ENCODE results near the gene TENM4.
A peak's percentile ranks its signal among the peaks of the same experiment; 100 is the strongest.
"Not testable (repeated sequence)": the region's sequence is repeated elsewhere in the genome, so short reads cannot be mapped to it uniquely, and the experiment has no call there.

The TENM4 gene

DNA sequence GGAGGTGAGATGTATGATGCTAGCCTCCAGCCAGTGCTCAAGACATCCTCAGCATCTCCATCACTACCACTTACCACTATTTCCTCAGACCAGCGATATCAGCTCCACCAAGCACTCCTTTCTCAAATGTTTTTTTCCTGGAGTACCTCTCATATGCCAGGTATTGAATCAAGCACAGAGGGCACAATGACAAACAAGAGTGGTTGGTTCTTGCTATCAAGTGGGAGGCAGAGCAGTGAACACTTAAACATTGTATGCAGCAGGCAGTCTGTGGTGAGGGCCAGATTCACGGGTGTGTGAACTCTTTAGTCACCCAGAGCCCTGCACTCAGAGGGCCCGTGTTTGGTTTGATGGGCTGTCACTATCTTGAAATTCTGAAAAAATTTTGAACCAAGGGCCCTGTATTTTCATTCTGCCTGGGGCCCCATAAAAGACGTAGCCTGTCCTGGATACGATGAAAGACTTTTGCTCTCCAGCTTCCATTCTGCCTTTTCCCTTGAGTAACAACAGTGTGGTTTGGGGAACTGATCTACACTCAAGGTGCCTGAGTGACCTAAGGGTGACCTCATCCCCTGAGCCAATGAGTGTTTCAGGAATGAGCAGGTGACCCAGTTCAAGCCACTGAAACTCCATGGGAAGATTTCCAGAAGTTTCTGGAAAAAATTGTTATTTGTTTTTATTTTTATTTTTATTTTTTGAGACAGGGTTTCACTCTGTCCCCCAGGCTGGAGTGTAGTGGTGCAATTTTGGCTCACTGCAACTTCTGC lies 517.8 kb downstream of the TENM4 start:
- no peak for DNase-seq

DNA sequence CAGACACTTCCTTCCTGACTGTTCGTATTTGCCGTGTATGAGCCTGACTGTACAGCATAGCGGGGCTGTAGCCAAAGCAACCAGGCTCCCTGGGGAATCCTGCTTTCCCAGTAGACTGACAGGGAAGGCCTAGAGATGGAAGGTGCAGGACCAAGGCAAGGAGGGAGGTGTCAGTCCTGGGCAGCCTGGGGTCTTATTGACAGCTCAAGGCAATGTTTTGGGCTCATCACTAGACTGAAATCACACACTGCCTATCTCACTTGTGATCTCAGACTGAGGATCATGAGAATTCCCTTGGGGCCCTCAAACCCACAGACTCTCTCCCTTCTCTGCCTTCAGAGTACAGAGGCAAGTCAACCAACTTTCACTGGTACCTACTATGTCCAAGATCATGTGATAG lies 519.3 kb downstream of the TENM4 start:
- no peak for DNase-seq

- no peak for DNase-seq
These were observed 520.5 kb downstream of the TENM4 start for GRCh38 chr11:78920329-78920728.

DNA sequence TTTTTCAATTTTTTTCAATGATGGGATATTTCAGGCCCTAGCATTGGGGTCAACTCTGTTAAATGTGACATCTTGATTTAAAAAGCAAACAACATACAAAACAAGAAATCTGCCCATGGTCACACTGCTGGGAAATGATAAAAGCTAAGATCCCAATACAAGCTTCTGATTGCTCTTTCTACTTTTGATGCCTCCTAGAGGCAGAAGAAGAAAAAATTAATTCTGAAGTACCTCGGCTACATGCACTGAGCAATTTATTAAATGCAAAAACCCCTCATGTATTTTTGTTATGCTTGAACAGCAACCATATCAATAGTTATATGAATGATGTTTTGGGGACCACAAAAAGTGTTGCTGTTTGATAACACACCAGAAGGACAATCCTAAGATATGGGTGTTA lies 524.1 kb downstream of the TENM4 start:
- DNase-seq: no peak

- no peak for DNase-seq
These were observed 526.3 kb downstream of the TENM4 start for GRCh38 chr11:78914503-78914902.

DNA sequence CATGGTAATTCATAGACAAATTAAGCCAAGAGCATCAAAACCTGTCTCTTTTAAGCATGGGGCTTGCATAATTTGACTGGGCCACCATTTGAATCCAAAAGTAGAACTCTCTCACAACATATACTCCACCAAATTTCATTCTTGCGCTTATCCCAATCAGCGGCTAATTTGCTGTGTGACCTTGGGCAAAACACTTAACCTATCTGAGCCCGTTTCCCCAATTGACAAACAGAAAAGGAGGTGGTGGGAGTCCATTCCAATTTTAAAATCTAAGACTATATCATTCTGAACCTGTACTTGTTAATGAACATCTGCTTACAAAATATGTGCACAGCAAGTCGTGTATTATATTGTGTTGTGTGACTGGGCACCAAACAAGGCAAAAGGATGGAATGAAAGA lies 528.1 kb downstream of the TENM4 start:
- no peak for DNase-seq

- no peak for DNase-seq
These were observed 530.5 kb downstream of the TENM4 start for GRCh38 chr11:78910322-78910721.

GRCh38 chr11:78909386-78909785 lies 531.4 kb downstream of the TENM4 start:
- no peak for DNase-seq

- no peak for DNase-seq
These were observed 533.2 kb downstream of the TENM4 start for GRCh38 chr11:78907636-78908035.

DNA sequence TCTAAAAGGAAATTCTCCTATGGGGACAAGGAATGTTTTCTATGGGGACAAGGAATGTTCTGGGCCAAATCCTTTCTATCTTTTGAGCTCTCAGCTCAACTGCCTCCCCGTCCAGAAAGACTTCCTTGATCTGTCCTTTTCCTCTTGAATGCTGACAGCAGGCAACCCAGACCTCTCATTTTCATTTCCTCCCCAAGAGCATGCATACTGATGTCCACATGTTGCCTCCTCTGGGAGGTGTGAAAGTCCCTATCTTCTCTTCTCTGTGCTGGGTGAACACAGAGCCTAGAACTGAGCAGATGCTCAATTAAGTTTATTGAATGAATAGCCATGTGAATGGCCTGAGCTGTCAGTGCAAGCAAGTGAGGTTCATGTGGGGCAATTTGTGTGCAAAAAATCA lies 534.3 kb downstream of the TENM4 start:
- DNase-seq: no peak

DNA sequence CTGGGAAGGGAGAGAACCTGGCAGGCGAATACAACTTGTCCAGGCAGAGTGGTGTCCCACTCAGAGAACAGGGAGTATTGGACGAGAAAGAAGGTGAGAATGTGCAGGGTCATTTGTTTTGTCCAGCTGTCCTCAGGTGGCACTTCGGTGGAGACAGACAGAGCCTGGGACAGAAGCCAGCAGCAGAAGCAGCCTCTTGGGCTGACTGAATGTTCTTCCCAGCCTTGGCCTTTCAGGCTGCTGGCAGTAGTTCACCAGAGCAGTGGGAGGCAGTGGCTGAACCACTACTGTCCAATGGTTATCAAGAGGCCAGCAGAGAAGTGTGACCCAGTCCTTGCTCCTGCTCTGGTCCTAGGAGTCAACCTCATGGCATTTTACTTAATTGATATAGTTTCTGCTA lies 535.1 kb downstream of the TENM4 start:
- no peak for DNase-seq

DNA sequence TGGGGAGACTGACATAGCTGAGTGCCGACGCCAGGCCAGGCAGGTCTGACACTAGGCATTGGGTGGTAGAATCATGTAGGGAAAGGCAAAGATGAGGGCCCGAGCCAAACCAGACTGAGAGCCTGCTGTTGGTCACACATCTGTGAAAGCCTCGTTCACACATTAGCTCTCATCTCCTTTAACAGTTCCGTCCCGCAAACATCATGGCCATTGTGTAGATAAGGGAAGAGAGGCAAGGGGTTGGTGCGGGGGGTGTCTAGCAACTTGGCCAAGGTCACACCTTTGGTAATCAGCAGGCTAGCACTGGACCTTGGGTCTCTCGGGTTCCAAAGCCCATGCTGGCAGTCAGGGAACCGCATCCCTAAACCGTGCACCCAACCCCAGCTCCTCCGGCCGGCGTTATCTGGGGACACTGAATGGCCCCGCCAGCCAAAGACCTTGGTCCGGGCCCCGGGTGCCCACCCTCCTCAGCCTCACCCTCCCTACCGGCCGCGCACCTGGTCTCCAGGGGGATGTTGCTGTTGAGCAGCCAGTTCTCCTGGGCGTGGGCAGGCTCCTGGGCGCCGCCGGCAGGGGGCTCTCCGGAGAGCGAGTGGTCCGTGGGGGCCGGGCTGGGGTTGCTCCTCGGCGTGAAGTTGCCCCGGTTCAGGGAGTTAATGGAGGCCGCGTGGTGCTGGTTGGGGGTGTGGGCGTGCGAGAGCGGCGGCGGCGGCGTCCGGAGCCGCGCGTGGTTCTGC lies 537.9 kb downstream of the TENM4 start:
- DNase-seq: no peak

- no peak for DNase-seq
These were observed 539.0 kb downstream of the TENM4 start for GRCh38 chr11:78901831-78902230.

DNA sequence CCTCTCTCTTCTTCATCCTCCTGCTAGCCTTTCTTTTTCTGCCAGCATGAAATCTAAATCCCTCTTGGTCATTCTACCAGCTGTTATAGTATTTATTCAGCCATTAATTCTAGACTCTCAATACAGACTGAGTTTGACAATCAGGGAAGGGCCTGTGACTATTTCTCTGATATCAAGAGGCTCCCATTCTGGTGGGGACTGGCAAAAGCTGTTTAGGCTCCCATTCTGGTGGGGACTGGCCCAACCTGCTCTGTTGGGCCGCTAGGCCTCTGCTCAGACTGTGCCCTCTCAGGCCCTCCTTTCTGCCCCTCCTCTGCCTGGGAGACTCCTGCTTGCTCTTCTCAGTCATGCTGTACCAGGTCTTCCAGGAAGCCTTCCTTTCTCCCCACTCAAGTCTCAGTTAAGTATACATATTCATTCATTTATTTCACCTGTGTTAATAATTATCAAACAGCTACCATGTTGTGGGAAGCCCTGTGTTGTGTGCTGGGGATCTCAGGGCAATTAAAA lies 542.5 kb downstream of the TENM4 start:
- DNase-seq: no peak

GRCh38 chr11:78893996-78894395 lies 546.8 kb downstream of the TENM4 start:
- DNase-seq: no peak

GRCh38 chr11:78889698-78890097 lies 551.1 kb downstream of the TENM4 start:
- DNase-seq: no peak

- no peak for DNase-seq
These were observed 554.2 kb downstream of the TENM4 start for GRCh38 chr11:78886616-78887015.

DNA sequence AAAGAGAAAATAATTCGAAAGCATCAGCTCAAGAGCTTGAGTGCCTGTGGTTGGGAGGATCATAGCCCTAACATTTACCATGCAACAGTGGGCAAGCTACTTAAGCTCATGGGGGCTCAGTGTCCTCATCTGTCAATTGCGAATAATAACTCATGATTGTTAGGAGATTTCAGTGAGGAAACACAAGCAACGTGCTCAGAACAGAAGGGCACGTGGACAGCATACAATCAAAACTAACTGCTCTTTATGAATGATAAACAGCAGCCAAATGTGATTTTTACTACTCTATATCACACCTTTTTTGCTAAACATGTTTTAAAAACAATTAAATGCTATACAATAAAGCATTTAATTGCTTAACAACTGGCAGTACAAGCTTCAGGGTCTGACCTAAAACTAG lies 556.1 kb downstream of the TENM4 start:
- no peak for DNase-seq

GRCh38 chr11:78883506-78883905 lies 557.3 kb downstream of the TENM4 start:
- no peak for DNase-seq

GRCh38 chr11:78879094-78879980 lies 561.5 kb downstream of the TENM4 start:
- not testable (repeated sequence) for DNase-seq

GRCh38 chr11:78878631-78879030 lies 562.2 kb downstream of the TENM4 start:
- no peak for DNase-seq

GRCh38 chr11:78876676-78877075 lies 564.2 kb downstream of the TENM4 start:
- DNase-seq: no peak

GRCh38 chr11:78870655-78871054 lies 570.2 kb downstream of the TENM4 start:
- peak; percentile 17 for DNase-seq

All from NCI-H1105 treated with DMSO at 0.1 percent for 48 hours (cell line).